NCI-H69 (cell line): ENCODE results near the gene PCBP3.

ENCODE experiments used
- DNase-seq: peaks from one replicate; lab custom pipeline; 2025; lab: John Stamatoyannopoulos, UW

PCBP3 gene

GRCh38 chr21:45787371-45787770, 143.8 kb downstream of the PCBP3 start:
- no peak for DNase-seq

- DNase-seq: no peak
These were observed 144.7 kb downstream of the PCBP3 start for GRCh38 chr21:45788198-45788597.

- DNase-seq: no peak
These were observed 145.3 kb downstream of the PCBP3 start for GRCh38 chr21:45788637-45789506.

GRCh38 chr21:45790427-45790826, 146.9 kb downstream of the PCBP3 start:
- DNase-seq: no peak

- DNase-seq: peak; percentile 87
These were observed 148.3 kb downstream of the PCBP3 start for GRCh38 chr21:45791562-45792418.

- DNase-seq: no peak
These were observed 149.3 kb downstream of the PCBP3 start for GRCh38 chr21:45792682-45793383.

- DNase-seq: no peak
These were observed 150.5 kb downstream of the PCBP3 start for GRCh38 chr21:45794027-45794426.

- DNase-seq: no peak
These were observed 152.5 kb downstream of the PCBP3 start for GRCh38 chr21:45796003-45796402.

GRCh38 chr21:45797338-45797737, 153.8 kb downstream of the PCBP3 start:
- DNase-seq: no peak

GRCh38 chr21:45799765-45800338, 156.3 kb downstream of the PCBP3 start:
- no peak for DNase-seq

GRCh38 chr21:45800339-45801080, 157.0 kb downstream of the PCBP3 start:
- DNase-seq: no peak

GRCh38 chr21:45801129-45801964, 157.8 kb downstream of the PCBP3 start:
- DNase-seq: no peak

- DNase-seq: no peak
These were observed 158.5 kb downstream of the PCBP3 start for GRCh38 chr21:45801989-45802388.

- no peak for DNase-seq
These were observed 158.9 kb downstream of the PCBP3 start for GRCh38 chr21:45802425-45802824.

GRCh38 chr21:45802956-45803617, 159.6 kb downstream of the PCBP3 start:
- no peak for DNase-seq

GRCh38 chr21:45803618-45804340, 160.3 kb downstream of the PCBP3 start:
- DNase-seq: no peak

- DNase-seq: peak; percentile 19
These were observed 161.3 kb downstream of the PCBP3 start for GRCh38 chr21:45804809-45805313.

- no peak for DNase-seq
These were observed 161.8 kb downstream of the PCBP3 start for GRCh38 chr21:45805321-45805720.

GRCh38 chr21:45806042-45806441, 162.5 kb downstream of the PCBP3 start:
- no peak for DNase-seq
